GM20431 (cell line): ENCODE data around the gene CAMKK2.
"Not testable (repeated sequence)": the region's sequence is repeated elsewhere in the genome, so short reads cannot be mapped to it uniquely, and the experiment has no call there.

Source experiments
- in situ Hi-C: fragments of 300-500 bp; cut with MseI, MboI; formaldehyde crosslinking; loops from one replicate; pipeline ENCODE4 v1.15.0; 2020; ENCODE audit warnings: low sequenced_read_pairs; ENCODE audit not compliant: unreplicated experiment

The CAMKK2 gene

GRCh38 chr12:121229826-121230537, 66.5 kb downstream of the CAMKK2 start:
- in situ Hi-C loops = not testable (repeated sequence)

- in situ Hi-C loops = no loop called here
Observed at GRCh38 chr12:121228919-121229665, 67.4 kb downstream of the CAMKK2 start.

GRCh38 chr12:121227294-121227693, 69.2 kb downstream of the CAMKK2 start:
- in situ Hi-C loops = no loop called here

GRCh38 chr12:121226871-121227270, 69.6 kb downstream of the CAMKK2 start:
- in situ Hi-C loops = not testable (repeated sequence)

- in situ Hi-C loops = no loop called here
Observed at GRCh38 chr12:121226399-121226798, 70.1 kb downstream of the CAMKK2 start.

- in situ Hi-C loops = no loop called here
Observed at GRCh38 chr12:121224591-121224990, 71.9 kb downstream of the CAMKK2 start.

- in situ Hi-C loops = no loop called here
Observed at GRCh38 chr12:121223292-121224285, 72.9 kb downstream of the CAMKK2 start.

GRCh38 chr12:121222847-121223246, 73.7 kb downstream of the CAMKK2 start:
- in situ Hi-C loops = no loop called here

- in situ Hi-C loops = no loop called here
Observed at GRCh38 chr12:121219353-121219986, 77.0 kb downstream of the CAMKK2 start.

- in situ Hi-C loops = no loop called here
Observed at GRCh38 chr12:121218588-121219352, 77.7 kb downstream of the CAMKK2 start.

- in situ Hi-C loops = no loop called here
Observed at GRCh38 chr12:121217761-121218160, 78.7 kb downstream of the CAMKK2 start.

GRCh38 chr12:121217063-121217462, 79.4 kb downstream of the CAMKK2 start:
- in situ Hi-C loops = no loop called here

- in situ Hi-C loops = no loop called here
Observed at GRCh38 chr12:121216102-121216501, 80.4 kb downstream of the CAMKK2 start.

- in situ Hi-C loops = no loop called here
Observed at GRCh38 chr12:121214855-121215745, 81.4 kb downstream of the CAMKK2 start.

GRCh38 chr12:121214166-121214777, 82.2 kb downstream of the CAMKK2 start:
- in situ Hi-C loops = no loop called here

- in situ Hi-C loops = no loop called here
Observed at GRCh38 chr12:121212875-121213274, 83.6 kb downstream of the CAMKK2 start.

GRCh38 chr12:121209624-121210572, 86.6 kb downstream of the CAMKK2 start, which contains the start of gene P2RX4:
Gene P2RX4, plus strand, starts transcription at chr12:121210129. Its CDS starts 36 bp downstream, at chr12:121210165.
- in situ Hi-C loops = no loop called here
